ENCODE data around the gene EIPR1.

- TF ChIP-seq CTCF (IDR thresholded peaks at IDR 0.05) (no peak), POLR2A (IDR thresholded peaks at IDR 0.05) (no peak)
These were observed 138.4 kb downstream of the EIPR1 start for GRCh38 chr2:3238951-3239841.
